Measurements from ENCODE around the gene ASPRV1. TPM values are rescaled to one million over a fixed set of nuclear protein-coding genes. Genes with fewer than 3 reads are reported as not detected.

ASPRV1 gene
- total and polyA plus RNA-seq, 4 donors, result 0.19 to 0.75 (median 0.23) TPM

DNA sequence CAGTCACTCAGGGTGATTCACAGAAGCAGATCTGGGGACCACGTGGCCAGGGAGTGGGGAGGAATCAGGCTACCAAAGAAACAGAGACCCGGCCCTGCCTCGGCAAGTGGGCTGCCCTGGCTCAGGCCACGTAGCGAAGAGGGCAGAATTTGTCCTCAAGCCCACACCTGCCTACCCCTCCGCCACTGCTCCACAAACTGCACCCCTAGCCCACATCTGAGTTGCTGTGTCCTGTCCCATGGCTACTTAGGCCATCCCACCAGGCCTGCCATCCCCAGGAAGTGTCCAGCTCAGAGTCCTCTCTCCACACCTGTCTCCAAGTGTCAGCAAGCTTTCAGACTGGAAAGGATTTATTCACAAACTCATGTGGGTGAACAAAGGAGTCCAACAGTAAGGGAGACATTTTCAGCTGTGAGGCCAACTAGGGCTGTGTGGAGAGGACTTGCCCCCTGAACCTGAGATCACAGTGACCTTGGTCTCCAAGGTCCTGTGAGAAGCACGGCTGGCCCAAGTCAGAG, 31.7 kb upstream of the ASPRV1 start:
- peaks cover 0 to 9% (median 2%) of the 10 kb centered on the region in 4 donors for H3K36me3 ChIP-seq (ENCODE audit: control insufficient read depth in 4 of 4, insufficient read depth in 3 of 4, low read depth in 1 of 4, low read length in 3 of 4)
- WGBS, result 96% methylated on average over 7 of the region's 7 CpGs
- H3K4me3 ChIP-seq (ENCODE audit: low read depth in 1 of 3, low read length in 3 of 3), result no peak overlapping the region
- no peak for DNase-seq (ENCODE audit: low spot score)
- TF ChIP-seq FOXA2 (IDR thresholded peaks at IDR 0.05) (no peak), CTCF (IDR thresholded peaks at IDR 0.05; ENCODE audit: low read depth, low read length, missing input control) (no peak), FOXA1 (IDR thresholded peaks at IDR 0.05) (no peak), RXRA (IDR thresholded peaks at IDR 0.05) (no peak), EGR1 (IDR thresholded peaks at IDR 0.05; ENCODE audit: low read depth in 2 of 2) (no peak), REST (IDR thresholded peaks at IDR 0.05) (no peak), SP1 (IDR thresholded peaks at IDR 0.05) (no peak), MAX (IDR thresholded peaks at IDR 0.05) (no peak), YY1 (IDR thresholded peaks at IDR 0.05) (no peak), HNF4A (conservative IDR thresholded peaks at IDR 0.05) (no peak), HNF4G (IDR thresholded peaks at IDR 0.05) (no peak), GABPA (IDR thresholded peaks at IDR 0.05 in 1 of 2, conservative IDR thresholded peaks at IDR 0.05 in 1 of 2) (no peak), JUND (IDR thresholded peaks at IDR 0.05) (no peak), TAF1 (conservative IDR thresholded peaks at IDR 0.05) (no peak), NR2F2 (IDR thresholded peaks at IDR 0.05) (no peak), RAD21 (IDR thresholded peaks at IDR 0.05) (no peak)
- TF ChIP-seq, protein P1, sequence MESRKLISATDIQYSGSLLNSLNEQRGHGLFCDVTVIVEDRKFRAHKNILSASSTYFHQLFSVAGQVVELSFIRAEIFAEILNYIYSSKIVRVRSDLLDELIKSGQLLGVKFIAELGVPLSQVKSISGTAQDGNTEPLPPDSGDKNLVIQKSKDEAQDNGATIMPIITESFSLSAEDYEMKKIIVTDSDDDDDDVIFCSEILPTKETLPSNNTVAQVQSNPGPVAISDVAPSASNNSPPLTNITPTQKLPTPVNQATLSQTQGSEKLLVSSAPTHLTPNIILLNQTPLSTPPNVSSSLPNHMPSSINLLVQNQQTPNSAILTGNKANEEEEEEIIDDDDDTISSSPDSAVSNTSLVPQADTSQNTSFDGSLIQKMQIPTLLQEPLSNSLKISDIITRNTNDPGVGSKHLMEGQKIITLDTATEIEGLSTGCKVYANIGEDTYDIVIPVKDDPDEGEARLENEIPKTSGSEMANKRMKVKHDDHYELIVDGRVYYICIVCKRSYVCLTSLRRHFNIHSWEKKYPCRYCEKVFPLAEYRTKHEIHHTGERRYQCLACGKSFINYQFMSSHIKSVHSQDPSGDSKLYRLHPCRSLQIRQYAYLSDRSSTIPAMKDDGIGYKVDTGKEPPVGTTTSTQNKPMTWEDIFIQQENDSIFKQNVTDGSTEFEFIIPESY (IDR thresholded peaks at IDR 0.05), result no peak
- TF ChIP-seq, protein P2, sequence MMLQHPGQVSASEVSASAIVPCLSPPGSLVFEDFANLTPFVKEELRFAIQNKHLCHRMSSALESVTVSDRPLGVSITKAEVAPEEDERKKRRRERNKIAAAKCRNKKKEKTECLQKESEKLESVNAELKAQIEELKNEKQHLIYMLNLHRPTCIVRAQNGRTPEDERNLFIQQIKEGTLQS (IDR thresholded peaks at IDR 0.05), result no peak
- no peaks in the 10 kb centered on the region for H3K27me3 ChIP-seq (ENCODE audit: control insufficient read depth in 4 of 4, insufficient read depth in 4 of 4, low read length in 3 of 4)
- no peak overlapping the region for H3K9ac ChIP-seq (ENCODE audit: low read depth in 1 of 2, low read length in 2 of 2)
- no peaks in the 10 kb centered on the region for H3K9me3 ChIP-seq (ENCODE audit: control insufficient read depth in 4 of 4, low read length in 3 of 4)
- no peaks in the 10 kb centered on the region for H3K4me1 ChIP-seq (ENCODE audit: control insufficient read depth in 4 of 4, insufficient read depth in 4 of 4, low read length in 3 of 4)
- H3K27ac ChIP-seq (ENCODE audit: low read depth in 1 of 2, low read length in 2 of 2), result no peak overlapping the region

Data from liver (tissue), 9 donors.